Endothelial cell (in vitro differentiated cells): ENCODE data around the gene NRXN3. TPM values are rescaled to one million over a fixed set of nuclear protein-coding genes. Genes with fewer than 3 reads are reported as not detected.

Source experiments
- DNase-seq: peaks from one replicate; pipeline ENCODE4 v3.0.0; 2021; ENCODE audit warnings: low spot score
- H3K27ac Mint-ChIP-seq: one replicate; pipeline ENCODE4 v1.8.0; 2021; ENCODE audit warnings: mixed read lengths, inconsistent platforms; ENCODE audit not compliant: unreplicated experiment
- H3K27me3 Mint-ChIP-seq: one replicate; pipeline ENCODE4 v1.8.0; 2021; ENCODE audit warnings: mild to moderate bottlenecking, moderate library complexity, mixed read lengths, inconsistent platforms; ENCODE audit not compliant: unreplicated experiment
- H3K36me3 Mint-ChIP-seq: one replicate; pipeline ENCODE4 v1.8.0; 2021; ENCODE audit warnings: mild to moderate bottlenecking, low read depth, mixed read lengths, inconsistent platforms; ENCODE audit not compliant: unreplicated experiment
- H3K4me1 Mint-ChIP-seq: one replicate; pipeline ENCODE4 v1.8.0; 2021; ENCODE audit warnings: mild to moderate bottlenecking, mixed read lengths, inconsistent platforms; ENCODE audit not compliant: unreplicated experiment
- H3K4me3 Mint-ChIP-seq: one replicate; pipeline ENCODE4 v1.8.0; 2021; ENCODE audit warnings: mild to moderate bottlenecking, mixed read lengths, inconsistent platforms; ENCODE audit not compliant: unreplicated experiment
- H3K9me3 Mint-ChIP-seq: one replicate; pipeline ENCODE4 v1.8.0; 2021; ENCODE audit warnings: mixed read lengths, inconsistent platforms; ENCODE audit not compliant: unreplicated experiment
- CTCF ChIP-seq: fragments of 200-600 bp; sonication (generic); IDR thresholded peaks from one replicate; pipeline ENCODE4 v1.5.0; 2021; ENCODE audit warnings: antibody characterized with exemption; ENCODE audit not compliant: unreplicated experiment
- total RNA-seq: library from RNA; stranded (reverse); fragmentation: NEBNext Ultra II Directional; extraction: Animal tissue kit (Norgen Biotek cat#: 25700); gene quantifications from one replicate; pipeline ENCODE4 v1.2.1, GENCODE V29; 2021; ENCODE audit not compliant: unreplicated experiment

Gene NRXN3
- total RNA-seq, 1 donor from 2014 or later: 2.3 TPM

DNA sequence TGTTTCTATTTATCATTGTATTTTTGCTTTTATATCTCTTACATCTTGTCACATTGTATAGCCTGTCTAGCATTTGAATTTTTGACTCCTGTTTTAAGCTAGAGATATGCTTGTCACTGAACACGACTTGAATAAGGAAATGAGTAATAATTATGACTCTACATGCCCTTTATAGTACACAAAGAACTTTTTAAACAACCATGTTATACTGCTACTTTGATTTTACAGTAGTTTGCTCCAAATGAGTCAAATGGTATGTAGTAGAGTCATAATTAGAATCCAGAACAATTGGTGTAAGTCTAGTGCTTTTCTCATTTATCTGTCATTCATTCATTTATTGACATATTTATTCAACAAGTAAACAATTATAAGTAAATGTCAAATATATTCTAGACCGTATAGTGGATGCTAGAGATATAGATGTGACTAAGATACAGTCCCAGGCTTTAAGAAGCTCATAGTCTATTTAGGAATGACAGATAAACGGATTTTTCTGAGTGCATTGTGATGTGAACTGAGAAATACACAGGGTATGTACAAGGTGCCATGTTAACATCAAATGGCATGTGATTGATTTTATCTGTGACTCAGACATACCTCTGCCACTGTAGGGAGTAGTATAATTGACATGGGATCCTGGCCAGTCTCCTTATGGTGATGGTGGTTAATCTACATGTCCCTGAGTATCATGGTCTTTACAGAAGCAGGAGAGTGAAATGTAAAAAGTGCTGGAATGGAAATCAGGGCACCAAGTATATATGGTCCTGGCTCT lies 1241.4 kb downstream of the NRXN3 start:
- no peaks in the 10 kb centered on the region for H3K36me3 Mint-ChIP-seq
- H3K27me3 Mint-ChIP-seq: no peaks in the 10 kb centered on the region
- no peak for DNase-seq
- H3K4me1 Mint-ChIP-seq: no peaks in the 10 kb centered on the region
- TF ChIP-seq CTCF: no peak
- no peaks in the 10 kb centered on the region for H3K9me3 Mint-ChIP-seq
- H3K4me3 Mint-ChIP-seq: no peak overlapping the region
- H3K27ac Mint-ChIP-seq: no peak overlapping the region

DNA sequence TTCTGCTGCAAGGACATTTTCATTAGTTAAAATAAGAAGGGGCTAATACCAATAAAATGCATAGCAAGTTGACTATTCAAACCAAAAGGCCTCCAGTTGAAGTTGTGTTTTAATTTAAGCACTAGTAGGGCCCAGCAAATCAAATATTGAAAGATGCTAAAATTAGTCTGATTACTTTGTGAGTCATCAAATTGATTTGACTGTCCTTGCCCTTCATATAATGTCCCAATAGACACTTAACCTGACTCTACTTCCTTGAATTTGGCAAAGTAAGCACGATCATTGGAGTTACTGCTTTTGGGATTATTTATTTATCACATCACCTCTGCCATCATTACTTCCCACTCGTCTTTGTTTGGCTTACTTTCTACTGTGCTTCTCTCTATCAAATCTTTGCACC lies 1242.6 kb downstream of the NRXN3 start:
- no peaks in the 10 kb centered on the region for H3K27me3 Mint-ChIP-seq
- no peaks in the 10 kb centered on the region for H3K36me3 Mint-ChIP-seq
- H3K4me3 Mint-ChIP-seq: no peak overlapping the region
- H3K4me1 Mint-ChIP-seq: no peaks in the 10 kb centered on the region
- DNase-seq: no peak
- no peaks in the 10 kb centered on the region for H3K9me3 Mint-ChIP-seq
- no peak for TF ChIP-seq CTCF
- H3K27ac Mint-ChIP-seq: no peak overlapping the region

- no peaks in the 10 kb centered on the region for H3K27me3 Mint-ChIP-seq
- no peak overlapping the region for H3K27ac Mint-ChIP-seq
- no peak for TF ChIP-seq CTCF
- H3K4me1 Mint-ChIP-seq: no peaks in the 10 kb centered on the region
- no peak for DNase-seq
- H3K36me3 Mint-ChIP-seq: no peaks in the 10 kb centered on the region
- no peaks in the 10 kb centered on the region for H3K9me3 Mint-ChIP-seq
- H3K4me3 Mint-ChIP-seq: no peak overlapping the region
Observed at GRCh38 chr14:79413734-79414428, 1243.7 kb downstream of the NRXN3 start.

DNA sequence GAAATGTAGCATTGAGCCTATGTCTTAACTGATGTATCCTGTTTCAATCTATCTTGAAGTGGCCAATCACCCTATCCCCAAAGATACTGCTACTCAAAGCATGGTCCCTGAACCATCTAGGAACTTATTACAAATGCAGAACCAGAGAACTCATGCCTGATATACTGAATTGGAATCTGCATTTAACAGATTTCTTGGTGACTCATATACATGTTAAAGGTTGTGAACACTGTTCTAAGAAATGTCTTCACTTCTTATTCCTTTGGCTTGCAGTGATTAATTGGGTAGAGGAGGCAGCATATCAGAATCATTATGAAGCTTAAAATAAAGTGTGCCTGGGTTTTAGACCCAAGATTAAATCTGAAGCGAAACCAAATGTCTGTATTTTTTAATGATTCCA lies 1245.6 kb downstream of the NRXN3 start:
- no peak for TF ChIP-seq CTCF
- Mint-ChIP-seq H3K4me1 (no peaks in the 10 kb centered on the region), H3K4me3 (no peak overlapping the region), H3K27me3 (peaks cover 1% of the 10 kb centered on the region), H3K9me3 (no peaks in the 10 kb centered on the region), H3K27ac (no peak overlapping the region), H3K36me3 (no peaks in the 10 kb centered on the region)
- DNase-seq: no peak

- Mint-ChIP-seq H3K4me1 (no peaks in the 10 kb centered on the region), H3K9me3 (no peaks in the 10 kb centered on the region), H3K27me3 (peaks cover 1% of the 10 kb centered on the region), H3K4me3 (no peak overlapping the region), H3K27ac (no peak overlapping the region), H3K36me3 (no peaks in the 10 kb centered on the region)
- no peak for TF ChIP-seq CTCF
- DNase-seq: no peak
Observed at GRCh38 chr14:79417961-79418360, 1247.8 kb downstream of the NRXN3 start.
